HepG2 (cell line): ENCODE data around the gene INTS15. TPM values are rescaled to one million over a fixed set of nuclear protein-coding genes. Genes with fewer than 3 reads are reported as not detected.

ENCODE experiments used
- ATAC-seq: fragments of 200-7000 bp; cut with Tn5 transposase; 3 replicates; pipeline ENCODE4 v1.9.1; 2020; ENCODE audit warnings: mild to moderate bottlenecking, moderate library complexity
- BruUV-seq: library from RNA; stranded (reverse); fragments of 400-500 nt; replicated peaks from 2 replicates; lab custom pipeline; 2021; lab: Mats Ljungman, UMichigan
- CTCF ChIA-PET: fragments of 300-600 bp; formaldehyde crosslinking; extraction: SDS; loops from one replicate; lab custom pipeline; 2021; ENCODE audit warnings: low total read pairs, inconsistent platforms, low intra/inter-chr PET ratio; lab: Yijun Ruan, JAX
- POLR2A ChIA-PET: fragments of 350-600 bp; sonication (Branson Sonifier 250); formaldehyde crosslinking; loops from one replicate; lab custom pipeline; 2020; ENCODE audit warnings: antibody characterized with exemption, inconsistent platforms; lab: Yijun Ruan, JAX
- DNase-seq: peaks from one replicate; pipeline ENCODE4 v3.0.0-alpha.2; 2015; ENCODE audit warnings: low spot score
- FAIRE-seq: peaks from 3 replicates; lab custom pipeline; 2011; peaks lifted over from hg19 to GRCh38; lab: Jason Lieb, UNC
- H2AFZ ChIP-seq: one replicate; pipeline ENCODE4 v1.6.1; 2011; ENCODE audit warnings: low read length, inconsistent platforms
- H3K27ac ChIP-seq: fragments of 300-600 bp; 3 replicates; pipeline ENCODE4 v1.8.0; 2011; ENCODE audit warnings: mixed run types, mild to moderate bottlenecking, mixed read lengths, low read length, inconsistent platforms; ENCODE audit not compliant: insufficient read depth; ENCODE audit errors: extremely low read length
- H3K27me3 ChIP-seq, 2 experiments: fragments of 200-600 bp in 1 of 2; 2 replicates in 1 of 2; 3 replicates in 1 of 2; pipeline versions ENCODE4 v1.6.0 to v1.8.0; 2011; ENCODE audit warnings: low read length in 2 of 2, mild to moderate bottlenecking in 2 of 2, moderate library complexity in 2 of 2, inconsistent platforms in 1 of 2; ENCODE audit not compliant: insufficient read depth in 2 of 2, control insufficient read depth in 1 of 2
- H3K36me3 ChIP-seq, 2 experiments: fragments of 200-600 bp in 1 of 2; replicated peaks in 1 of 2; 2 replicates in 1 of 2; 3 replicates in 1 of 2; pipeline versions ENCODE4 v1.5.1 to v1.8.0; 2011; ENCODE audit warnings: low read length in 2 of 2, inconsistent platforms in 1 of 2; ENCODE audit not compliant: insufficient read depth in 2 of 2, control insufficient read depth in 1 of 2
- H3K4me1 ChIP-seq: 2 replicates; pipeline ENCODE4 v1.5.1; 2012; ENCODE audit warnings: low read length, inconsistent platforms; ENCODE audit not compliant: insufficient read depth
- H3K4me2 ChIP-seq: 2 replicates; pipeline ENCODE4 v1.6.0; 2011; ENCODE audit warnings: low read depth, low read length, inconsistent platforms
- H3K4me3 ChIP-seq, 3 experiments: fragments of 200-600 bp in 1 of 3; sonication (generic), shearing (Covaris generic) in 1 of 3; replicated peaks in 1 of 3; 2 replicates each; pipeline ENCODE4 v1.5.1; 2011 to 2016; ENCODE audit warnings: low read length in 3 of 3, inconsistent platforms in 2 of 3, low read depth in 2 of 3, mild to moderate bottlenecking in 2 of 3, control low read depth in 1 of 3, mixed read lengths in 1 of 3; ENCODE audit not compliant: insufficient read depth in 1 of 3
- H3K79me2 ChIP-seq: one replicate; pipeline ENCODE4 v1.6.1; 2011; ENCODE audit warnings: low read length, inconsistent platforms; ENCODE audit not compliant: insufficient read depth
- H3K9ac ChIP-seq: 2 replicates; pipeline ENCODE4 v1.6.0; 2011; ENCODE audit warnings: mild to moderate bottlenecking, low read depth, low read length, inconsistent platforms; ENCODE audit not compliant: insufficient read depth
- H3K9me3 ChIP-seq: 2 replicates; pipeline ENCODE4 v1.5.1; 2012; ENCODE audit warnings: mild to moderate bottlenecking, low read length
- H4K20me1 ChIP-seq: 2 replicates; pipeline ENCODE4 v1.6.0; 2011; ENCODE audit warnings: inconsistent platforms, mild to moderate bottlenecking, low read length, moderate library complexity; ENCODE audit not compliant: insufficient read depth
- BORCS8-MEF2B ChIP-seq: sonication (generic); formaldehyde crosslinking; IDR thresholded peaks from 2 replicates; pipeline ENCODE4 v1.8.0; 2022; ENCODE audit warnings: mild to moderate bottlenecking, missing genetic modification reagents
- CTCF ChIP-seq: sonication (generic); formaldehyde crosslinking; IDR thresholded peaks from 2 replicates; pipeline ENCODE4 v1.5.0; 2020; ENCODE audit warnings: mild to moderate bottlenecking, missing genetic modification reagents, moderate library complexity
- ETV6 ChIP-seq: sonication (generic); formaldehyde crosslinking; conservative IDR thresholded peaks from 2 replicates; pipeline ENCODE4 v1.4.0; 2020; ENCODE audit warnings: missing genetic modification reagents
- FOXA3 ChIP-seq: IDR thresholded peaks from 2 replicates; pipeline ENCODE4 v1.6.1; 2016; ENCODE audit warnings: missing genetic modification reagents, missing compliant biosample characterization
- GATA4 ChIP-seq: sonication (generic); IDR thresholded peaks from 2 replicates; pipeline ENCODE4 v1.6.1; 2016; ENCODE audit warnings: antibody characterized with exemption, low read depth, borderline replicate concordance
- ISL2 ChIP-seq: sonication (generic); formaldehyde crosslinking; IDR thresholded peaks from 2 replicates; pipeline ENCODE4 v1.5.0; 2020; ENCODE audit warnings: missing genetic modification reagents
- ISX ChIP-seq: sonication (generic); formaldehyde crosslinking; conservative IDR thresholded peaks from 2 replicates; pipeline ENCODE4 v1.5.0; 2020; ENCODE audit warnings: missing genetic modification reagents
- RFX1 ChIP-seq: fragments of 450-650 bp; IDR thresholded peaks from 2 replicates; pipeline ENCODE4 v1.6.1; 2017
- RFXAP ChIP-seq: sonication (generic); formaldehyde crosslinking; IDR thresholded peaks from 2 replicates; pipeline ENCODE4 v1.4.0; 2020; ENCODE audit warnings: missing genetic modification reagents, borderline replicate concordance
- RXRB ChIP-seq: IDR thresholded peaks from 2 replicates; pipeline ENCODE4 v1.6.1; 2016; ENCODE audit warnings: borderline replicate concordance, missing genetic modification reagents, missing compliant biosample characterization
- SAP130 ChIP-seq: IDR thresholded peaks from 2 replicates; pipeline ENCODE4 v1.6.1; 2016; ENCODE audit warnings: low read depth
- SOX6 ChIP-seq, 2 experiments: fragments of 450-650 bp in 1 of 2; sonication (generic) in 1 of 2; formaldehyde crosslinking in 1 of 2; IDR thresholded peaks; 2 replicates each; pipeline versions ENCODE4 v1.4.0 to v1.6.1; 2017 to 2020; ENCODE audit warnings: antibody characterized with exemption in 1 of 2, mild to moderate bottlenecking in 1 of 2, missing genetic modification reagents in 1 of 2
- STAG1 ChIP-seq: sonication (generic); formaldehyde crosslinking; IDR thresholded peaks from 2 replicates; pipeline ENCODE4 v1.4.0; 2020; ENCODE audit warnings: missing genetic modification reagents
- TFDP1 ChIP-seq: IDR thresholded peaks from 2 replicates; pipeline ENCODE4 v1.6.1; 2016; ENCODE audit warnings: missing compliant biosample characterization, missing genetic modification reagents, borderline replicate concordance
- ZBTB42 ChIP-seq: sonication (generic); formaldehyde crosslinking; IDR thresholded peaks from 2 replicates; pipeline ENCODE4 v1.5.0; 2020; ENCODE audit warnings: mild to moderate bottlenecking, missing genetic modification reagents
- ZFP36L1 ChIP-seq: sonication (generic); formaldehyde crosslinking; IDR thresholded peaks from 2 replicates; pipeline ENCODE4 v1.8.0; 2022; ENCODE audit warnings: mild to moderate bottlenecking, missing genetic modification reagents, moderate library complexity
- ZMYM3 ChIP-seq: sonication (generic); formaldehyde crosslinking; IDR thresholded peaks from 2 replicates; pipeline ENCODE4 v1.5.1; 2020; ENCODE audit warnings: mild to moderate bottlenecking, missing genetic modification reagents
- ZNF232 ChIP-seq: sonication (generic); formaldehyde crosslinking; IDR thresholded peaks from 2 replicates; pipeline ENCODE4 v1.4.0; 2020; ENCODE audit warnings: missing genetic modification reagents, borderline replicate concordance
- ZNF256 ChIP-seq: sonication (generic); formaldehyde crosslinking; conservative IDR thresholded peaks from 2 replicates; pipeline ENCODE4 v1.4.0; 2020; ENCODE audit warnings: missing genetic modification reagents
- ZNF672 ChIP-seq: sonication (generic); formaldehyde crosslinking; IDR thresholded peaks from 2 replicates; pipeline ENCODE4 v1.8.1; 2022; ENCODE audit warnings: missing genetic modification reagents
- ZNF777 ChIP-seq: sonication (generic); formaldehyde crosslinking; IDR thresholded peaks from 2 replicates; pipeline ENCODE4 v1.4.0; 2020; ENCODE audit warnings: missing genetic modification reagents
- ZNF792 ChIP-seq: IDR thresholded peaks from 2 replicates; pipeline ENCODE4 v1.6.1; 2016
- ZSCAN21 ChIP-seq: sonication (generic); formaldehyde crosslinking; IDR thresholded peaks from 2 replicates; pipeline ENCODE4 v1.8.0; 2022; ENCODE audit warnings: mild to moderate bottlenecking, missing genetic modification reagents, moderate library complexity, borderline replicate concordance
- whole genome bisulfite sequencing: methylation state at CpG from one replicate; pipeline ENCODE4 v1.1.6; 2017; ENCODE audit warnings: low lambda C conversion rate; 5-methylcytosine and 5-hydroxymethylcytosine counted together
- in situ Hi-C: cut with HindIII; loops from 2 replicates; pipeline ENCODE4 v1.10.0; 2017; ENCODE audit warnings: low pct_unique_long_range_greater_than_20kb; ENCODE audit not compliant: extremely low pct_ligation_motif_present
- intact Hi-C: fragments of 100-400 bp; cut with micrococcal nuclease; formaldehyde crosslinking; loops from one replicate; pipeline ENCODE4 v1.10.0; 2022; ENCODE audit not compliant: unreplicated experiment
- polyA plus RNA-seq, 8 experiments: library from polyadenylated mRNA; depleted of rRNA in 3 of 8; stranded (reverse) in 7 of 8; unstranded in 1 of 8; fragments of >200 nt; fragmentation: Illumina TruSeq in 4 of 8; extraction: Trizol in 4 of 8; gene quantifications; 2 replicates each; pipeline versions ENCODE4 v1.2.1 to v1.2.3, GENCODE V29; 2011 to 2016; ENCODE audit warnings: low read depth in 4 of 8, missing spikeins in 1 of 8, mixed read lengths in 1 of 8; ENCODE audit not compliant: insufficient read depth in 1 of 8
- total RNA-seq, 5 experiments: library from RNA; depleted of rRNA; stranded (reverse); fragments of >200 nt; fragmentation: Illumina TruSeq; extraction: Trizol; gene quantifications; 2 replicates each; pipeline ENCODE4 v1.2.3, GENCODE V29; 2016; ENCODE audit warnings: low read depth in 1 of 5
- TF ChIP-seq, protein P1 (sequence below): sonication (generic); formaldehyde crosslinking; IDR thresholded peaks from 2 replicates; pipeline ENCODE4 v1.4.0; 2020; ENCODE audit warnings: missing genetic modification reagents

Gene INTS15
- total and polyA plus RNA-seq, 2 of the 13 experiments (the other 11 are each of a cell fraction or from before 2014, with no cell fraction given): 16.3 to 25.7 TPM

DNA sequence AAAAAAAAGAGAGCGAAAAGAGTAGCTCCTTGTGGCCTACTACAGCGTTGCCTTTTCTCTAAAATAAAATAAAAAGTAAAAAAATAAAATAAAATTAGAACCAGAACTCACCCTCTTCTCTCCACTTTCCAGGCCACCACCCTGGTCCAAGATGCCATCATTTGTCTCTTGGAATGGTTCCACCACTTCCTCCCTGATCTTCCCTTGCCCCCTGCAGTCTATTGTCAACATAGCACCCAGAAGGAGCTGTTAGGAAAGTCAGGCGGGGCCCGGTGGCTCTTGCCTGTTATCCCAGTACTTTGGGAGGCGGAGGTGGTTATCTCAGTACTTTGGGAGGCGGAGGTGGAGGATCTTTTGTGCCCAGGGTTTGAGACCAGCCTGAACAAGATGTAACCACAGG, 31.0 kb upstream of the INTS15 start:
- H4K20me1 ChIP-seq: no peaks in the 10 kb centered on the region
- in situ Hi-C loops: no loop called here
- BruUV-seq: no TSS peak
- H2AFZ ChIP-seq: no peak overlapping the region
- DNase-seq (peak; percentile 73), FAIRE-seq (peak; percentile 67), ATAC-seq (peak; percentile 78)
- H3K9ac ChIP-seq: no peak overlapping the region
- no peak overlapping the region for H3K27ac ChIP-seq
- H3K79me2 ChIP-seq: no peaks in the 10 kb centered on the region
- H3K4me1 ChIP-seq: no peaks in the 10 kb centered on the region
- H3K27me3 ChIP-seq: no peaks in the 10 kb centered on the region
- intact Hi-C loops: loop anchor here (1.0 kb wide), 1 partner anchor 43 kb away; no protein-coding TSS in a partner anchor
- no peaks in the 10 kb centered on the region for H3K9me3 ChIP-seq
- CTCF ChIA-PET: interaction anchor here (1.5 kb wide), 1 partner anchor 43 kb away, joined by 7 read pairs; no protein-coding TSS in a partner anchor
- POLR2A ChIA-PET: interaction anchor here (0.8 to 1.8 kb wide), 7 partner anchors 8 to 42 kb away, joined by 3 to 4 read pairs (median 3); no protein-coding TSS in a partner anchor
- no peaks in the 10 kb centered on the region for H3K36me3 ChIP-seq
- 16% methylated on average over 6 of the region's 6 CpGs for WGBS
- H3K4me3 ChIP-seq: no peak overlapping the region
- no peak overlapping the region for H3K4me2 ChIP-seq
- TF ChIP-seq ZBTB42 (no peak), RFX1 (no peak), FOXA3 (CRISPR knock-in tag) (peak; percentile 47; the same call in 1 of the 2 replicates), ZNF777 (no peak), RFXAP (no peak), ZMYM3 (CRISPR knock-in tag) (no peak), RXRB (CRISPR knock-in tag) (no peak), ZFP36L1 (CRISPR knock-in tag) (no peak), ISX (CRISPR knock-in tag) (no peak), SAP130 (CRISPR knock-in tag) (no peak), ZSCAN21 (CRISPR knock-in tag) (no peak), ISL2 (CRISPR knock-in tag) (no peak), ZNF672 (CRISPR knock-in tag) (no peak), ZNF232 (CRISPR knock-in tag) (no peak), TFDP1 (CRISPR knock-in tag) (no peak), ZNF792 (CRISPR knock-in tag) (no peak), GATA4 (no peak), CTCF (CRISPR knock-in tag) (peak; percentile 83), STAG1 (CRISPR knock-in tag) (peak; percentile 75), BORCS8-MEF2B (CRISPR knock-in tag) (no peak), ETV6 (no peak), SOX6 (IDR thresholded peaks at IDR 0.05) (no peak), SOX6 (CRISPR knock-in tag; IDR thresholded peaks at IDR 0.05) (no peak), ZNF256 (CRISPR knock-in tag) (no peak)
- TF ChIP-seq, protein P1, sequence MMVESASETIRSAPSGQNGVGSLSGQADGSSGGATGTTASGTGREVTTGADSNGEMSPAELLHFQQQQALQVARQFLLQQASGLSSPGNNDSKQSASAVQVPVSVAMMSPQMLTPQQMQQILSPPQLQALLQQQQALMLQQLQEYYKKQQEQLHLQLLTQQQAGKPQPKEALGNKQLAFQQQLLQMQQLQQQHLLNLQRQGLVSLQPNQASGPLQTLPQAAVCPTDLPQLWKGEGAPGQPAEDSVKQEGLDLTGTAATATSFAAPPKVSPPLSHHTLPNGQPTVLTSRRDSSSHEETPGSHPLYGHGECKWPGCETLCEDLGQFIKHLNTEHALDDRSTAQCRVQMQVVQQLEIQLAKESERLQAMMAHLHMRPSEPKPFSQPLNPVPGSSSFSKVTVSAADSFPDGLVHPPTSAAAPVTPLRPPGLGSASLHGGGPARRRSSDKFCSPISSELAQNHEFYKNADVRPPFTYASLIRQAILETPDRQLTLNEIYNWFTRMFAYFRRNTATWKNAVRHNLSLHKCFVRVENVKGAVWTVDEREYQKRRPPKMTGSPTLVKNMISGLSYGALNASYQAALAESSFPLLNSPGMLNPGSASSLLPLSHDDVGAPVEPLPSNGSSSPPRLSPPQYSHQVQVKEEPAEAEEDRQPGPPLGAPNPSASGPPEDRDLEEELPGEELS (CRISPR knock-in tag): no peak
